ENCODE data around the gene ZNF124.
A peak's percentile ranks its signal among the peaks of the same experiment; 100 is the strongest.

ZNF124 gene

DNA sequence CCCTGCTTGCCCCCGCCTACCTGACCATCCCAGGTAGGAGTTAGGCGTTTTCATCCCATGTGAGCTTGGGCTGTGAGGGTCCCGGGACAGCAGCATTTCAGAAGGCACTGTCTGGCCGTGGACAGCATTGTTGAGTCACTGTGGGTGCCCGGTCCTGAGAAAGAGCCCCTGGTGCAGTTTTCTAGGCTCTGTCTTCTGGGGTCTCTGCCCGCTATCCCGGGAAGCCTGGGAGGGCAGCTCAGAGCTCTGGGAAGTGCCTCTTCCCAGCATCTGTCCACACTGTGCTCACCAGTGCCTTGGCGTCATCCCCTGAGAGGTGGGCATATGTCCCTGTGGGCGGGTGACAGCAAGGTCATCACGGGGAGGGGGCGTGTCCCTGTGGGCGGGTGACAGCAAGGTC lies 56.3 kb downstream of the ZNF124 start:
- Mint-ChIP-seq H3K27ac (no peak overlapping the region), H3K4me1 (peaks cover 5% of the 10 kb centered on the region), H3K4me3 (no peak overlapping the region), H3K9me3 (peaks cover 2% of the 10 kb centered on the region), H3K27me3 (ENCODE audit: low read depth) (peaks cover 3% of the 10 kb centered on the region), H3K36me3 (ENCODE audit: low read depth) (peaks cover 3% of the 10 kb centered on the region)
- no peak for TF ChIP-seq CTCF (IDR thresholded peaks at IDR 0.05; ENCODE audit: unreplicated experiment in 3 of 3)

DNA sequence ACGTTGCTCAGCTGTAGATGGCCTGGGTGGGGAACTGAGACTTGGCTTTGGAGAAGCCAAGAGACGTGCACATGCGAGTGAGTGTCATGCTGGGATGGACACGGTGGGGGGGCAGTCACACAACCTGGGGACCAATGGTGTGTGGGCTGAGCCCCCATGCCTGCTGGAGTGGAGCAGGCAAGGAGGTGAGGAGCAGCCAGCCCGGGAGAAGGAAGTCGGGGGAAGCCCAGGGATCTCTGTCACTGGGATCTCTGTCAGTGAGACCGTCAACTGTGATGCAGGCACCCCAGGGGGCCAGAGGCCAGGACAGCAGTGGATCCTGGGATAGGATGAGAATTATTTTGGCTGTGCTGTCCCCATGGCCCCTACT lies 56.7 kb downstream of the ZNF124 start:
- peaks cover 3% of the 10 kb centered on the region for H3K36me3 Mint-ChIP-seq (ENCODE audit: low read depth)
- peaks cover 6% of the 10 kb centered on the region for H3K4me1 Mint-ChIP-seq
- peaks cover 3% of the 10 kb centered on the region for H3K27me3 Mint-ChIP-seq (ENCODE audit: low read depth)
- peaks cover 2% of the 10 kb centered on the region for H3K9me3 Mint-ChIP-seq
- H3K27ac Mint-ChIP-seq, result no peak overlapping the region
- peak overlapping the region in 2 of 3 experiments; percentile 33 to 44 for H3K4me3 Mint-ChIP-seq
- TF ChIP-seq CTCF (IDR thresholded peaks at IDR 0.05; ENCODE audit: unreplicated experiment in 3 of 3), result no peak

DNA sequence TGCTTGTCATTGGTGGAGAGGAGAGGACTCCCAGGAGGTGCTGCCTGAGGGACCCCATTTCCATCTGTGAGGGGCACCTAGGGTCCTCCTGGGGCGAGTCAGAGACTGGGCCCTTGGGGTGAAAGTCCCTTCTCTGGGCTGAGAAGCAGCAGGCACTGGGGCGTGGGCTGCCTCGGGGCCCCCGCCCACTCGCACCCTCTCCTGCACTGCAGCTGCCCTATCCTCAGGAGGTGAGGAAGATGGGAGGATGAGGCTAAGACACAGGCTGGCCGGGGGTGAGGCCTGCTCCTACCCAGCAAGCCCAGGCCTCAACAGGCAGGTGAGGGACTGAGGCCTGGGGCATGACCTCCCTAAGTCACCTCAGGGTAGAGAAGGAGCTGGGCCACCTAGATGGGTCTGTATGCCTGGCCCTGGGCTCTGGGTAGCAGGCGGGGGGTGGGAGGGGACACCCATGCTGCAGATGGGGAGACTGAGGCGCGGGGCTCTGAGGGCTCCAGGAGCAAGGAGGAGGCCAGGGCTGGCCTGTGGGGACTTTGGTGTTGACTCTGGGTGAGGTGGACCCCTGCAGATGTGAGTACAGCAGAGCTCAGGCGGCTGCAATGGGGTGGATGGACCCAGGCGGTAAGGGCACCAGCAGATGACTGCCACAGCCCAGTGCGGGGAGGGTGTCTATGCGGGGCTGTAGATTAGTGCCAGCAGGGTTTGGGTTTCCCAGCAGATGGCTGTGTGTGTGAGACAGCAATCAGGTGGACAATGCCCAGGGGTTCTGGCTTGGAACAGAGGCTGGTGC lies 57.3 kb downstream of the ZNF124 start:
- Mint-ChIP-seq H3K27me3 (ENCODE audit: low read depth) (peaks cover 3% of the 10 kb centered on the region), H3K9me3 (peaks cover 2% of the 10 kb centered on the region), H3K4me3 (peak overlapping the region in 2 of 3 experiments; percentile 83 to 86), H3K36me3 (ENCODE audit: low read depth) (peaks cover 7% of the 10 kb centered on the region), H3K4me1 (peaks cover 10% of the 10 kb centered on the region), H3K27ac (no peak overlapping the region)
- no peak for TF ChIP-seq CTCF (IDR thresholded peaks at IDR 0.05; ENCODE audit: unreplicated experiment in 3 of 3)

DNA sequence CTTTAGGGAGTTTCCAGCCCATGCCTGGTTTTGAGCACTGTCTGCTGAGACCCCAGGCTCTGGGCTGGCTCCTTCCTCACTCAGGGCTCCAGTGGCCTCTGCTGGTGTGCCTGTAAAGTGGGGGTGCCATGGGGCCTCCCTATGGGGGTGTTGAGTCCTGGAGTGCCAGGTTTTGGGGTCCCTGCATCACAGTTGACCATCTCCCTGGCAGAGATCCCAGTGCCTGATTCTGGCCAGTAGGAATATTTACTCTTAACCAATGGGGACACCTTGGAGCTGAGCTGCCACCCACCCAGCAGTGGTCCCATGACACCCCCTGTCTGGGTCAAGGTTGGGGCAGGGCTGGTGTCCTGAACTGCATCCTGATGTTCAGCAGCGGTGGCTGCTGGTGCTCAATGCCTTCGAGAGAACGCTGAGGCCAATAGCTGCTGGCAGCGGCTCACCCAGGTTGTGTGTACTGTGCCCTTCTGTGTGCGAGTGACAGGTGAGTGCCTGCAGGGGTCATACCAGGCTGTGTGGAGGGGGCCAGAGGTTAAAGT lies 58.0 kb downstream of the ZNF124 start:
- H3K27ac Mint-ChIP-seq, result peak overlapping the region in 1 of 3 experiments; percentile 25
- peaks cover 11% of the 10 kb centered on the region for H3K36me3 Mint-ChIP-seq (ENCODE audit: low read depth)
- no peak for TF ChIP-seq CTCF (IDR thresholded peaks at IDR 0.05; ENCODE audit: unreplicated experiment in 3 of 3)
- peaks cover 3% of the 10 kb centered on the region for H3K27me3 Mint-ChIP-seq (ENCODE audit: low read depth)
- H3K9me3 Mint-ChIP-seq, result peaks cover 2% of the 10 kb centered on the region
- H3K4me1 Mint-ChIP-seq, result peaks cover 11% of the 10 kb centered on the region
- H3K4me3 Mint-ChIP-seq, result peak overlapping the region; percentile 66 to 86 (median 83)

GRCh38 chr1:247113094-247113497 lies 58.7 kb downstream of the ZNF124 start:
- Mint-ChIP-seq H3K36me3 (ENCODE audit: low read depth) (peaks cover 18% of the 10 kb centered on the region), H3K27ac (peak overlapping the region in 2 of 3 experiments; percentile 25 to 59), H3K27me3 (ENCODE audit: low read depth) (peaks cover 3% of the 10 kb centered on the region), H3K4me3 (peak overlapping the region; percentile 66 to 86 (median 83)), H3K4me1 (peaks cover 11% of the 10 kb centered on the region), H3K9me3 (peaks cover 2% of the 10 kb centered on the region)
- TF ChIP-seq CTCF (IDR thresholded peaks at IDR 0.05; ENCODE audit: unreplicated experiment in 3 of 3), result no peak

- peaks cover 11% of the 10 kb centered on the region for H3K4me1 Mint-ChIP-seq
- H3K4me3 Mint-ChIP-seq, result peak overlapping the region; percentile 66 to 86 (median 83)
- peaks cover 2% of the 10 kb centered on the region for H3K9me3 Mint-ChIP-seq
- H3K36me3 Mint-ChIP-seq (ENCODE audit: low read depth), result peaks cover 25% of the 10 kb centered on the region
- H3K27ac Mint-ChIP-seq, result peak overlapping the region in 2 of 3 experiments; percentile 59 to 86
- peaks cover 3% of the 10 kb centered on the region for H3K27me3 Mint-ChIP-seq (ENCODE audit: low read depth)
- TF ChIP-seq CTCF (IDR thresholded peaks at IDR 0.05; ENCODE audit: unreplicated experiment in 3 of 3), result no peak
These were observed 59.4 kb downstream of the ZNF124 start for GRCh38 chr1:247112479-247112781.

Measured in nephron (organoid).